Measurements from ENCODE around the gene MOGAT1. TPM values are rescaled to one million over a fixed set of nuclear protein-coding genes. Genes with fewer than 3 reads are reported as not detected.

Gene MOGAT1
- total RNA-seq, 1 donor, result not detected

DNA sequence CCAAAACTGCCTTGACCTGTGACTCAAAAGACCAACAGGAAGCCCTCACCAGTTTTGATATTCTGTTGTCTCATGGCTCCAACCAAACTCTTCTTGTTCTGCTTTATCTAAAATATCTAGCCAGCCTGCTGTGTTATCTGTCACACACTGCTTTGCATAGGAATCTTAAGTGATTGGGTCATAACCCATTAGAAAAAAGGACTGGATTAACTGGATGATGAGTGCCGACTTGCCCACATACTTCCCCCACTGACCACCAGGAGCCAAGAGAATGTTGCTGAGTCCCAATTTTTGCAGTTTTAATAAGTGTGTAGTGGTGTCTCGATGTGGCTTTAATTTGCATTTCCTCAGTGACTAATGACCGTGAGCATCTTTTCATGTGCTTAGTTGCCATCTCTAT lies 6.5 kb downstream of the MOGAT1 start:
- DNase-seq (ENCODE audit: insufficient read length, low spot score, missing footprints), result no peak
- Histone ChIP-seq H3K79me2 (ENCODE audit: insufficient read depth, low read length) (no peaks in the 10 kb centered on the region), H3K36me3 (ENCODE audit: insufficient read depth, low read length) (no peaks in the 10 kb centered on the region), H3K4me1 (ENCODE audit: insufficient read depth, low read length) (no peaks in the 10 kb centered on the region), H3K4me3 (ENCODE audit: insufficient read depth, low read length) (no peak overlapping the region), H3K27ac (ENCODE audit: low read depth, low read length) (no peak overlapping the region), H2AFZ (ENCODE audit: low read length) (no peak overlapping the region), H3K9me3 (ENCODE audit: low read depth, low read length) (no peaks in the 10 kb centered on the region), H3K27me3 (ENCODE audit: insufficient read depth, low read length) (peaks cover 26% of the 10 kb centered on the region), H4K20me1 (ENCODE audit: insufficient read depth, low read length) (no peaks in the 10 kb centered on the region), H3K4me2 (ENCODE audit: insufficient read depth, low read length) (no peak overlapping the region)
- TF ChIP-seq, protein P1, sequence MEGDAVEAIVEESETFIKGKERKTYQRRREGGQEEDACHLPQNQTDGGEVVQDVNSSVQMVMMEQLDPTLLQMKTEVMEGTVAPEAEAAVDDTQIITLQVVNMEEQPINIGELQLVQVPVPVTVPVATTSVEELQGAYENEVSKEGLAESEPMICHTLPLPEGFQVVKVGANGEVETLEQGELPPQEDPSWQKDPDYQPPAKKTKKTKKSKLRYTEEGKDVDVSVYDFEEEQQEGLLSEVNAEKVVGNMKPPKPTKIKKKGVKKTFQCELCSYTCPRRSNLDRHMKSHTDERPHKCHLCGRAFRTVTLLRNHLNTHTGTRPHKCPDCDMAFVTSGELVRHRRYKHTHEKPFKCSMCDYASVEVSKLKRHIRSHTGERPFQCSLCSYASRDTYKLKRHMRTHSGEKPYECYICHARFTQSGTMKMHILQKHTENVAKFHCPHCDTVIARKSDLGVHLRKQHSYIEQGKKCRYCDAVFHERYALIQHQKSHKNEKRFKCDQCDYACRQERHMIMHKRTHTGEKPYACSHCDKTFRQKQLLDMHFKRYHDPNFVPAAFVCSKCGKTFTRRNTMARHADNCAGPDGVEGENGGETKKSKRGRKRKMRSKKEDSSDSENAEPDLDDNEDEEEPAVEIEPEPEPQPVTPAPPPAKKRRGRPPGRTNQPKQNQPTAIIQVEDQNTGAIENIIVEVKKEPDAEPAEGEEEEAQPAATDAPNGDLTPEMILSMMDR (IDR thresholded peaks at IDR 0.05; ENCODE audit: extremely low read depth, low read depth, low read length), result no peak

GRCh38 chr2:222683805-222684204 lies 12.3 kb downstream of the MOGAT1 start:
- no peak overlapping the region for H3K27ac ChIP-seq (ENCODE audit: low read depth, low read length)
- no peaks in the 10 kb centered on the region for H3K36me3 ChIP-seq (ENCODE audit: insufficient read depth, low read length)
- H3K79me2 ChIP-seq (ENCODE audit: insufficient read depth, low read length), result no peaks in the 10 kb centered on the region
- H3K9me3 ChIP-seq (ENCODE audit: low read depth, low read length), result no peaks in the 10 kb centered on the region
- TF ChIP-seq, protein P1 (IDR thresholded peaks at IDR 0.05; ENCODE audit: extremely low read depth, low read depth, low read length), result no peak
- DNase-seq (ENCODE audit: insufficient read length, low spot score, missing footprints), result no peak
- H3K4me3 ChIP-seq (ENCODE audit: insufficient read depth, low read length), result no peak overlapping the region
- no peaks in the 10 kb centered on the region for H3K4me1 ChIP-seq (ENCODE audit: insufficient read depth, low read length)
- H3K27me3 ChIP-seq (ENCODE audit: insufficient read depth, low read length), result peaks cover 22% of the 10 kb centered on the region
- H2AFZ ChIP-seq (ENCODE audit: low read length), result no peak overlapping the region
- H4K20me1 ChIP-seq (ENCODE audit: insufficient read depth, low read length), result no peaks in the 10 kb centered on the region
- no peak overlapping the region for H3K4me2 ChIP-seq (ENCODE audit: insufficient read depth, low read length)

- Histone ChIP-seq H3K4me1 (ENCODE audit: insufficient read depth, low read length) (peaks cover 5% of the 10 kb centered on the region), H3K36me3 (ENCODE audit: insufficient read depth, low read length) (no peaks in the 10 kb centered on the region), H3K27ac (ENCODE audit: low read depth, low read length) (no peak overlapping the region), H3K4me2 (ENCODE audit: insufficient read depth, low read length) (no peak overlapping the region), H4K20me1 (ENCODE audit: insufficient read depth, low read length) (no peaks in the 10 kb centered on the region), H3K9me3 (ENCODE audit: low read depth, low read length) (no peaks in the 10 kb centered on the region), H3K27me3 (ENCODE audit: insufficient read depth, low read length) (peaks cover 6% of the 10 kb centered on the region), H3K79me2 (ENCODE audit: insufficient read depth, low read length) (no peaks in the 10 kb centered on the region), H3K4me3 (ENCODE audit: insufficient read depth, low read length) (no peak overlapping the region), H2AFZ (ENCODE audit: low read length) (no peak overlapping the region)
- no peak for DNase-seq (ENCODE audit: insufficient read length, low spot score, missing footprints)
- TF ChIP-seq, protein P1 (IDR thresholded peaks at IDR 0.05; ENCODE audit: extremely low read depth, low read depth, low read length), result no peak
Observed at GRCh38 chr2:222686086-222686750, 14.8 kb downstream of the MOGAT1 start.

DNA sequence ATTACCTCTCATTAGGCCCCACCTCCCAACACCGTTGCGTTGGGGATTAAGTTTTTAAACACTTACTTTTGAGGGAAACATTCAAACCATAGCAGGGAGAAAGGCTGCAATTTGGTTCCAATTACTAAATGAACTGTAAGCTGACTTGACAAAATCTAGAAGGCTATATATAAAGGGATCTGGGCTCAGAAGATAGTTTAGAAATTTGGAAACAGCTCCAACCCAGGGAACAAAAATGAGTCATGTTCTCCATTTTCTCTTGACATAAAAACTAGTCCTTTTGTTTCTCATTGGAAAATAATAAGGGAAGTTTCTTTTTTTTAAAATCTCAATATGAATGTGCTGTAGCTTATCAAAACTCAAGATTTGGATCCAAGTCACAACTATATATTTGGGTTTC lies 17.5 kb downstream of the MOGAT1 start:
- DNase-seq (ENCODE audit: insufficient read length, low spot score, missing footprints), result no peak
- TF ChIP-seq, protein P1 (IDR thresholded peaks at IDR 0.05; ENCODE audit: extremely low read depth, low read depth, low read length), result no peak
- Histone ChIP-seq H3K27ac (ENCODE audit: low read depth, low read length) (no peak overlapping the region), H2AFZ (ENCODE audit: low read length) (peak overlapping the region; percentile 72), H3K9me3 (ENCODE audit: low read depth, low read length) (no peaks in the 10 kb centered on the region), H3K36me3 (ENCODE audit: insufficient read depth, low read length) (no peaks in the 10 kb centered on the region), H3K27me3 (ENCODE audit: insufficient read depth, low read length) (peaks cover 6% of the 10 kb centered on the region), H3K4me2 (ENCODE audit: insufficient read depth, low read length) (no peak overlapping the region), H3K4me1 (ENCODE audit: insufficient read depth, low read length) (peaks cover 5% of the 10 kb centered on the region), H3K4me3 (ENCODE audit: insufficient read depth, low read length) (no peak overlapping the region), H4K20me1 (ENCODE audit: insufficient read depth, low read length) (no peaks in the 10 kb centered on the region), H3K79me2 (ENCODE audit: insufficient read depth, low read length) (no peaks in the 10 kb centered on the region)

Measured in osteoblast (primary cell).